Measurements from ENCODE around the gene KLHDC1.
"Not testable (repeated sequence)": the region's sequence is repeated elsewhere in the genome, so short reads cannot be mapped to it uniquely, and the experiment has no call there.

The KLHDC1 gene

GRCh38 chr14:49692811-49693734 is at the start of gene KLHDC1:
KLHDC1 (plus strand) TSS chr14:49693120; CDS start chr14:49693195, 75 bp downstream.
- Histone ChIP-seq H3K27ac (peak within 1 kb of the TSS; percentile 75), H3K9me3 (ENCODE audit: severe bottlenecking) (no peaks in the 10 kb centered on the region), H3K27me3 (ENCODE audit: insufficient read depth, low read depth, severe bottlenecking) (no peaks in the 10 kb centered on the region), H3K36me3 (no peaks in the 10 kb centered on the region), H3K4me3 (ENCODE audit: low read depth, low read length) (peak within 1 kb of the TSS; percentile 79)
- no peak for TF ChIP-seq CTCF (IDR thresholded peaks at IDR 0.05; ENCODE audit: low read depth, low read length)
- DNase-seq = peak; percentile 79

- Histone ChIP-seq H3K36me3 (peaks cover 13% of the 10 kb centered on the region), H3K4me3 (ENCODE audit: low read depth, low read length) (no peak overlapping the region), H3K27ac (no peak overlapping the region), H3K27me3 (ENCODE audit: insufficient read depth, low read depth, severe bottlenecking) (no peaks in the 10 kb centered on the region), H3K9me3 (ENCODE audit: severe bottlenecking) (no peaks in the 10 kb centered on the region)
- TF ChIP-seq CTCF (IDR thresholded peaks at IDR 0.05; ENCODE audit: low read depth, low read length) = no peak
- DNase-seq = no peak
Measured at GRCh38 chr14:49653508-49653907, 39.4 kb upstream of the KLHDC1 start.

- Histone ChIP-seq H3K27ac (no peak overlapping the region), H3K9me3 (ENCODE audit: severe bottlenecking) (no peaks in the 10 kb centered on the region), H3K27me3 (ENCODE audit: insufficient read depth, low read depth, severe bottlenecking) (no peaks in the 10 kb centered on the region), H3K4me3 (ENCODE audit: low read depth, low read length) (no peak overlapping the region), H3K36me3 (peaks cover 13% of the 10 kb centered on the region)
- no peak for TF ChIP-seq CTCF (IDR thresholded peaks at IDR 0.05; ENCODE audit: low read depth, low read length)
- no peak for DNase-seq
Measured at GRCh38 chr14:49654511-49654910, 38.4 kb upstream of the KLHDC1 start.

- not testable (repeated sequence) for DNase-seq; H3K9me3 ChIP-seq (ENCODE audit: severe bottlenecking); H3K36me3 ChIP-seq; H3K27me3 ChIP-seq (ENCODE audit: insufficient read depth, low read depth, severe bottlenecking); H3K4me3 ChIP-seq (ENCODE audit: low read depth, low read length); H3K27ac ChIP-seq
Measured at GRCh38 chr14:49657500-49657899, 35.4 kb upstream of the KLHDC1 start.

GRCh38 chr14:49659526-49660455 is 33.1 kb upstream of the KLHDC1 start:
- H3K27me3 ChIP-seq (ENCODE audit: insufficient read depth, low read depth, severe bottlenecking) = no peaks in the 10 kb centered on the region
- H3K9me3 ChIP-seq (ENCODE audit: severe bottlenecking) = no peaks in the 10 kb centered on the region
- H3K4me3 ChIP-seq (ENCODE audit: low read depth, low read length) = no peak overlapping the region
- H3K36me3 ChIP-seq = peaks cover 3% of the 10 kb centered on the region; the same call in 1 of the 2 replicates
- TF ChIP-seq CTCF (IDR thresholded peaks at IDR 0.05; ENCODE audit: low read depth, low read length) = no peak
- DNase-seq = no peak
- H3K27ac ChIP-seq = no peak overlapping the region

GRCh38 chr14:49670475-49670874 is 22.4 kb upstream of the KLHDC1 start:
- H3K27ac ChIP-seq = no peak overlapping the region
- H3K4me3 ChIP-seq (ENCODE audit: low read depth, low read length) = no peak overlapping the region
- H3K27me3 ChIP-seq (ENCODE audit: insufficient read depth, low read depth, severe bottlenecking) = no peaks in the 10 kb centered on the region
- peaks cover 16% of the 10 kb centered on the region for H3K36me3 ChIP-seq
- no peaks in the 10 kb centered on the region for H3K9me3 ChIP-seq (ENCODE audit: severe bottlenecking)
- no peak for DNase-seq
- TF ChIP-seq CTCF (IDR thresholded peaks at IDR 0.05; ENCODE audit: low read depth, low read length) = no peak

All from WERI-Rb-1 (cell line).